ENCODE data around the gene TMEM272. TPM values are rescaled to one million over a fixed set of nuclear protein-coding genes. Genes with fewer than 3 reads are reported as not detected.

TMEM272 gene
- polyA plus RNA-seq, 1 of the 3 experiments (the other 2 are of a cell fraction) = not detected

- H3K4me2 ChIP-seq = no peak overlapping the region
- no peaks in the 10 kb centered on the region for H3K9me2 ChIP-seq
- no peaks in the 10 kb centered on the region for H3K36me3 ChIP-seq (replicated peaks in 1 of 2; ENCODE audit: control insufficient read depth in 1 of 2, insufficient read depth in 2 of 2, low read length in 1 of 2)
- H3K9me3 ChIP-seq = no peaks in the 10 kb centered on the region
- no peak overlapping the region for H2AFZ ChIP-seq (ENCODE audit: low read depth)
- WGBS (ENCODE audit: low lambda C conversion rate) = 86% methylated on average over 10 of the region's 10 CpGs
- no peaks in the 10 kb centered on the region for H3K79me2 ChIP-seq (ENCODE audit: insufficient read depth)
- CTCF ChIA-PET = interaction anchor here (1.2 to 4.3 kb wide), 5 partner anchors 10 to 303 kb away, joined by 3 to 26 read pairs (median 3); partner anchors contain the start of genes NEK5 and TMEM272
- H3K4me3 ChIP-seq (ENCODE audit: low read depth in 2 of 2, low read length in 1 of 2) = no peak overlapping the region
- H3K4me1 ChIP-seq (ENCODE audit: control insufficient read depth in 1 of 2, insufficient read depth in 2 of 2, low read depth in 1 of 2, low read length in 1 of 2) = peaks cover 0 to 16% of the 10 kb centered on the region in 2 experiments; a peak in 1 of 4 replicates
- no peaks in the 10 kb centered on the region for H4K20me1 ChIP-seq (ENCODE audit: insufficient read depth)
- TF ChIP-seq SIN3A (IDR thresholded peaks at IDR 0.05; ENCODE audit: borderline replicate concordance, low read depth, low read length) = no peak
- no peak for TF ChIP-seq ZBTB33 (IDR thresholded peaks at IDR 0.05; ENCODE audit: borderline replicate concordance, low read depth)
- no peak for TF ChIP-seq TEAD4 (IDR thresholded peaks at IDR 0.05; ENCODE audit: borderline replicate concordance, insufficient read depth)
- no peak for TF ChIP-seq TAF1 (IDR thresholded peaks at IDR 0.05; ENCODE audit: borderline replicate concordance, low read depth, low read length)
- no peak for TF ChIP-seq PBX3 (IDR thresholded peaks at IDR 0.05)
- no peak for TF ChIP-seq CHD2 (IDR thresholded peaks at IDR 0.05; ENCODE audit: low read length, partially characterized antibody)
- TF ChIP-seq USF2 (IDR thresholded peaks at IDR 0.05; ENCODE audit: borderline replicate concordance, low read depth, low read length) = no peak
- TF ChIP-seq IRF3 (IDR thresholded peaks at IDR 0.05; ENCODE audit: low read depth, low read length) = no peak
- no peak for TF ChIP-seq FOXJ3 (CRISPR knock-in tag; IDR thresholded peaks at IDR 0.05)
- no peak for TF ChIP-seq SMC3 (IDR thresholded peaks at IDR 0.05; ENCODE audit: low read depth, low read length)
- TF ChIP-seq GABPA (IDR thresholded peaks at IDR 0.05; ENCODE audit: low read depth) = no peak
- no peak for TF ChIP-seq JUND (IDR thresholded peaks at IDR 0.05)
- no peak for TF ChIP-seq CTCF (IDR thresholded peaks at IDR 0.05)
- TF ChIP-seq POLR2AphosphoS5 (IDR thresholded peaks at IDR 0.05; ENCODE audit: low read depth, low read length) = no peak
- TF ChIP-seq MEF2A (IDR thresholded peaks at IDR 0.05; ENCODE audit: borderline replicate concordance, low read depth) = no peak
- no peak for TF ChIP-seq ELF1 (IDR thresholded peaks at IDR 0.05)
- no peak for TF ChIP-seq RCOR1 (IDR thresholded peaks at IDR 0.05; ENCODE audit: low read length)
- TF ChIP-seq GATA2 (CRISPR knock-in tag; IDR thresholded peaks at IDR 0.05) = no peak
- TF ChIP-seq NRF1 (IDR thresholded peaks at IDR 0.05; ENCODE audit: low read depth, low read length) = no peak
- no peak for TF ChIP-seq USF1 (IDR thresholded peaks at IDR 0.05; ENCODE audit: borderline replicate concordance, low read depth)
- H3K9ac ChIP-seq = no peak overlapping the region
- no peak for DNase-seq
- no peaks in the 10 kb centered on the region for H3F3A ChIP-seq (replicated peaks; ENCODE audit: insufficient read depth)
- H3K27ac ChIP-seq (ENCODE audit: low read depth in 2 of 2, low read length in 1 of 2) = no peak overlapping the region
- H3K27me3 ChIP-seq (ENCODE audit: insufficient read depth) = no peaks in the 10 kb centered on the region; the same call in none of the 2 replicates
- POLR2A ChIA-PET = interaction anchor here (0.6 kb wide), 1 partner anchor 18 kb away, joined by 3 read pairs; no protein-coding TSS in a partner anchor
Measured at GRCh38 chr13:51825681-51826254, 19.2 kb downstream of the TMEM272 start.

Measured in SK-N-SH (cell line).